GM19324 (cell line): Measurements from ENCODE around the gene KRTAP9-7.
"Not testable (repeated sequence)": the region's sequence is repeated elsewhere in the genome, so short reads cannot be mapped to it uniquely, and the experiment has no call there.

ENCODE experiments used
- ATAC-seq: cut with Tn5 transposase; IDR thresholded peaks from one replicate; pipeline ENCODE4 v1.9.1; 2021; ENCODE audit warnings: mild to moderate bottlenecking, moderate library complexity; ENCODE audit not compliant: unreplicated experiment, low FRiP score

The KRTAP9-7 gene, protein sequence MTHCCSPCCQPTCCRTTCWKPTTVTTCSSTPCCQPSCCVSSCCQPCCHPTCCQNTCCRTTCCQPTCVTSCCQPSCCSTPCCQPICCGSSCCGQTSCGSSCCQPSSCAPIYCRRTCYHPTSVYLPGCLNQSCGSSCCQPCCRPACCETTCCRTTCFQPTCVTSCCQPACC

DNA sequence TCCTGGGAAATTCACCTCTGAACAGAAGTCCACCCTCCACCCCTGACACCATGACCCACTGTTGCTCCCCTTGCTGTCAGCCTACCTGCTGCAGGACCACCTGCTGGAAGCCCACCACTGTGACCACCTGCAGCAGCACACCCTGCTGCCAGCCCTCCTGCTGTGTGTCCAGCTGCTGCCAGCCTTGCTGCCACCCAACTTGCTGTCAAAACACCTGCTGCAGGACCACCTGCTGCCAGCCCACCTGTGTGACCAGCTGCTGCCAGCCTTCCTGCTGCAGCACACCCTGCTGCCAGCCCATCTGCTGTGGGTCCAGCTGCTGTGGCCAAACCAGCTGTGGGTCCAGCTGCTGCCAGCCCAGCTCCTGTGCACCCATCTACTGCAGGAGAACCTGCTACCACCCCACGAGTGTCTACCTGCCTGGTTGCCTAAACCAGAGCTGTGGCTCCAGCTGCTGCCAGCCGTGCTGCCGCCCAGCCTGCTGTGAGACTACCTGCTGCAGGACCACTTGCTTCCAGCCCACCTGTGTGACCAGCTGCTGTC, at the start of gene KRTAP9-7:
KRTAP9-7 (plus strand) TSS at position 51 of the 543 bp plus-strand sequence; CDS start at position 51, 0 bp downstream.
- not testable (repeated sequence) for ATAC-seq

DNA sequence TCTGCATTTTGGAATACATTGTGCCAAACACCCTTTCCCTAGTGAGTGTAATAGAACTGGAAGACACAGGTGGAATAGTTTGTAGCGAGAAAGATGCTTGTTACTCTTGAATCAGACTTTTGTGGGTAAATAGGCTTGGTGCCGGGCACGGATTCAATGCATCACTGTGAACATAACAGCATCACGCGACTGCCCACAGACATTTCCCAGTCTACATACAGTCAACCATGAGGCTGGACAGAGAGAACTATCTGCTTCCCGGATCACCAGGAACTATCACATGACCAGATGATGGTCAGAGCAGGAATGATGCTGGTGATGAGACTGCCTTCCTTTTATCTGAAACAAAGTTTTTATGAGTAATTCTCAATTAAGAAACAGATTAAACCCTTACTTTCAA, 49.4 kb upstream of the KRTAP9-7 start:
- ATAC-seq, result no peak

DNA sequence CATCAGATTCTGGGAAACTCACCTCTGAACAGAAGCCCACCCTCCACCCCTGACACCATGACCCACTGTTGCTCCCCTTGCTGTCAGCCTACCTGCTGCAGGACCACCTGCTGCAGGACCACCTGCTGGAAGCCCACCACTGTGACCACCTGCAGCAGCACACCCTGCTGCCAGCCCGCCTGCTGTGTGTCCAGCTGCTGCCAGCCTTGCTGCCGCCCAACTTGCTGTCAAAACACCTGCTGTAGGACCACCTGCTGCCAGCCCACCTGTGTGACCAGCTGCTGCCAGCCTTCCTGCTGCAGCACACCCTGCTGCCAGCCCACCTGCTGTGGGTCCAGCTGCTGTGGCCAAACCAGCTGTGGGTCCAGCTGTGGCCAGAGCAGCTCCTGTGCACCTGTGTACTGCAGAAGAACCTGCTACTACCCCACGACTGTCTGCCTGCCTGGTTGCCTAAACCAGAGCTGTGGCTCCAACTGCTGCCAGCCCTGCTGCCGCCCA, 48.9 kb upstream of the KRTAP9-7 start, which contains the start of gene KRTAP9-2:
KRTAP9-2 (plus strand) TSS at position 51 of the 498 bp plus-strand sequence; CDS start at position 58, 7 bp downstream.
- ATAC-seq, result not testable (repeated sequence)

DNA sequence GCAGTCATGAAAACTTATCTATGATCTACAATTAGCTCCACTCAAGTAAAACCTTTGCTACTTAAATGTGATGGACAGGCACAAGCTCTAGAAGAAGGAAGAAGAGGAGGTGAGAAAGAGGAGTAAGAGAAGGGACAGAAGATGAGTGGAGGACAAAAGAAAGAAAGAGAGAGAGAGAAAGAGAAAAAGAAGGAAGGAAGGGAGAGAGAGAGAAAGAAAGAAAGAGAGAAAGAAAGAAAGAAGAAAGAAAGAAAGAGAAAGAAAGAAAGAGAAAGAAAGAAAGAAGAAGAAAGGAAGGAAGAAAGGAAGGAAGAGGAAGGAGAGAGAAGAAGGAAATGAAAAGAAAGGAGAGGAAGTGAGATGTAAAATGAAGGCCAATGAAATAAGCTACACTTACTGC, 45.4 kb upstream of the KRTAP9-7 start:
- ATAC-seq, result no peak

DNA sequence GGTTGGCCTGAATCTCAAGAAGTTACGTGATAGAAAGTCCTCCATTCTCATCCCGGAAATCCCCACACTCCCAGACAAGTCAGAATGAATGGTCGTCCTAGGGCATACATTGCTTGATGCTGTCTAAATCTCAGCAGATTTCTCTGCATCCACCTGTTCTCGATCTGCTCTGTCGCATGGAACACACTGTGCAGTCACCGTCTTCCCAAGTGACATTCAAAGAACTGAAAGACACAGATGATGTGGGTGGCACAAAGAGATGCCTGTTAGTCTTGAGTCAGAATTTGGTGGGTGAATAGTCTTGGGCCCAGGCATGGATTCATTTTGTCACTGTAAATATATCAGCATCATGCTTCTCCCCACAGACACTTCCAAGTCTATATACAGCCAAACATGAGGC, 43.8 kb upstream of the KRTAP9-7 start:
- ATAC-seq, result no peak

DNA sequence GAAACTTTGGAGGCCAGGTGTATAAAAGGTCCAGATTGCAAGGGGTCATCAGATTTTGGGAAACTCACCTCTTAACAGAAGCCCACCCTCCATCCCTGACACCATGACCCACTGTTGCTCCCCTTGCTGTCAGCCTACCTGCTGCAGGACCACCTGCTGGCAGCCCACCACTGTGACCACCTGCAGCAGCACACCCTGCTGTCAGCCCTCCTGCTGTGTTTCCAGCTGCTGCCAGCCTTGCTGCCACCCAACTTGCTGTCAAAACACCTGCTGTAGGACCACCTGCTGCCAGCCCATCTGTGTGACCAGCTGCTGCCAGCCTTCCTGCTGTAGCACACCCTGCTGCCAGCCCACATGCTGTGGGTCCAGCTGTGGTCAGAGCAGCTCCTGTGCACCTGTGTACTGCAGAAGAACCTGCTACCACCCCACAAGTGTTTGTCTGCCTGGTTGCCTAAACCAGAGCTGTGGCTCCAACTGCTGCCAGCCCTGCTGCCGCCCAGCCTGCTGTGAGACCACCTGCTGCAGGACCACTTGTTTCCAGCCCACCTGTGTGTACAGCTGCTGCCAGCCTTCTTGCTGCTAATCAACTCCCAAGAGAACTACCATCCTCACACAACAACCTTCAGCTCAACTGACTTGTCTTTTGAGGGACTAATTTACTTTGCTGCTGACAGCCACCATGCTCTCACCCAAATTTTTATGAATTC, 42.9 kb upstream of the KRTAP9-7 start, which contains the start of gene KRTAP9-3:
KRTAP9-3 (plus strand) TSS at position 51 of the 707 bp plus-strand sequence; CDS start at position 104, 53 bp downstream.
- ATAC-seq, result not testable (repeated sequence)

DNA sequence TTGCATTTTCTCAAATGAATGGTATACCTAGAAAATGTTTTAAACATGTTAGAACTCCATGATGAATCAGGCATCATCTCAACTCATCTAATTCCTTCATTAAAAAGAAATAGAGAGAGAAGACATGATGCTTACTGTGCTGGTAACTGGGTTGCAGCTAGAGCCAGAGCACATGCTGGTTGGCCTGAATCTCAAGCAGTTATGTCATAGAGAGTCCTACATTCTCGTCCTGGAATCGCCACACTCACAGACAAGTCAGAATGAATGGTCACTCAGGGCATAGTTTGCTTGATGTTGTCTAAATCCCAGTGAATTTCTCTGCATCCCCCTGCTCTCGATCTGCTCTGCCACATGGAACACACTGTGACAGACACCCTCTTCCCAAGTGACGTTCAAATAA, 38.4 kb upstream of the KRTAP9-7 start:
- ATAC-seq, result not testable (repeated sequence)

DNA sequence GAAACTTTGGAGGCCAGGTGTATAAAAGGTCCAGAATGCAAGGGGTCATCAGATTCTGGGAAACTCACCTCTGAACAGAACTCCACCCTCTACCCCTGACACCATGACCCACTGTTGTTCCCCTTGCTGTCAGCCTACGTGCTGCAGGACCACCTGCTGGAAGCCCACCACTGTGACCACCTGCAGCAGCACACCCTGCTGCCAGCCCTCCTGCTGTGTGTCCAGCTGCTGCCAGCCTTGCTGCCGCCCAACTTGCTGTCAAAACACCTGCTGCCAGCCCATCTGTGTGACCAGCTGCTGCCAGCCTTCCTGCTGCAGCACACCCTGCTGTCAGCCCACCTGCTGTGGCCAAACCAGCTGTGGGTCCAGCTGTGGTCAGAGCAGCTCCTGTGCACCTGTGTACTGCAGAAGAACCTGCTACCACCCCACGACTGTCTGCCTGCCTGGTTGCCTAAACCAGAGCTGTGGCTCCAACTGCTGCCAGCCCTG, 37.5 kb upstream of the KRTAP9-7 start, which contains the start of gene KRTAP9-8:
KRTAP9-8 (plus strand) TSS at position 51 of the 489 bp plus-strand sequence; CDS start at position 104, 53 bp downstream.
- ATAC-seq, result not testable (repeated sequence)

DNA sequence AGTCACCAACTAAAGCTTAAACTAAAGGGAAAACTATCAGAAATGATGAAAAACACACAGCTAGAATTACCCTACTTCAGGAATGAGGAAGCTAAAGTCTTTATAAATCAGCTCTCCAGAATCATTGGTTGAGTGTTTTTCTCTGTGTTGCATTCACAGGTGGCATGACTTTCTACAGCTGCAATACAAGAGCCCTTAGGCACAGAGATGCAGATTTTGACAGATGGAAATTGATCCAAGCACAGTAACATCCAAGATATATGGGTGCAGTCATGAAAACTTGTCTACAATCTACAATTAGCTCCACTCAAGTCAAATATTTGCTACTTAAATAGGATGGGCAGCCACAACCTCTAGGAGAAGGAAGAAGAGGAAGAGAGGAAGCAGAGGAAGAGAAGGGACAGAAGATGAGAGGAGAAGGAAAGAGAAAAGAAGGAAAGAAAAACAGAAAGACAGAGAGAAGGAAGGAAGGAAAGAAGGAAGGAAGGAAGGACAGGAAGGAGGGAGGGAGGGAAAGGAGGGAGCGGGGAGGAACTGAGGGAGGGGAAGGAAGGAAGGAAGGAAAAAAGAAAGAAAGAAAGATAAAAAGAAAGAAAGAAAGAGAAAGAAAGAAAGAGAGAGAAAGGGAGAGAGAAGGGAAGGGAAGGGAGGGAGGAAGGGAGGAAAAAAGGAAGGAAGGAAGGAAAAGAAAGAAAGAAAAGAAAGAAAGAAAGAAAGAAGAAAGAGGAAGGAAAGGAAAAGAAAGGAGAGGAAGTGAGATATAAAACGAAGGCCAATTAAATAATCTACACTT, 28.3 kb upstream of the KRTAP9-7 start:
- not testable (repeated sequence) for ATAC-seq

DNA sequence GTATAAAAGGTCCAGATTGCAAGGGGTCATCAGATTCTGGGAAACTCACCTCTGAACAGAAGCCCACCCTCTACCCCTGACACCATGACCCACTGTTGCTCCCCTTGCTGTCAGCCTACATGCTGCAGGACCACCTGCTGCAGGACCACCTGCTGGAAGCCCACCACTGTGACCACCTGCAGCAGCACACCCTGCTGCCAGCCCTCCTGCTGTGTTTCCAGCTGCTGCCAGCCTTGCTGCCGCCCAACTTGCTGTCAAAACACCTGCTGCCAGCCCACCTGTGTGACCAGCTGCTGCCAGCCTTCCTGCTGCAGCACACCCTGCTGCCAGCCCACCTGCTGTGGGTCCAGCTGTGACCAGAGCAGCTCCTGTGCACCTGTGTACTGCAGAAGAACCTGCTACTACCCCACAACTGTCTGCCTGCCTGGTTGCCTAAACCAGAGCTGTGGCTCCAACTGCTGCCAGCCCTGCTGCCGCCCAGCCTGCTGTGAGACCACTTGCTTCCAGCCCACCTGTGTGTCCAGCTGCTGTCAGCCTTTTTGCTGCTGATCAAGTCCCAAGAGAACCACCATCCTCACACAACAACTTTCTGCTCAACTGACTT, 25.8 kb upstream of the KRTAP9-7 start, which contains the start of gene KRTAP9-4:
KRTAP9-4 (plus strand) TSS at position 51 of the 604 bp plus-strand sequence; CDS start at position 85, 34 bp downstream.
- not testable (repeated sequence) for ATAC-seq

DNA sequence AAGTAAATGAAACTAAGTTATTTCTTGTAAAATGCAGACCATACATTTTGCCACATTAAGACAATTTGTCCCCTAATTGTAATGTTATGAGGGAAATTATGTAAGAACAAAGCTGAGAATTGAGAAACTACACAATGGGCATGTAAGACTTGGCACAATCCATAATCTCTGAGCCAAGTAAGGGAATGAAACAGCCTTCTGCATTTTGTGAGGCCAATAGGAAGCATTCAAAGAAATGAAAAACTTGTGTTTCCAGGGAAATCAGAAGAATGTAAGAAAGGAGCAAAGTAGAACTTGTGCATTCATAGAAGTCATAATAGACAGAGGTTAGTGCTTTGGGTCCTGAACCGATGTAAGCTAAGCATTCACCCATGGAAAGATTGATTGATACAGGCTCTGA, 24.2 kb upstream of the KRTAP9-7 start:
- ATAC-seq, result no peak

DNA sequence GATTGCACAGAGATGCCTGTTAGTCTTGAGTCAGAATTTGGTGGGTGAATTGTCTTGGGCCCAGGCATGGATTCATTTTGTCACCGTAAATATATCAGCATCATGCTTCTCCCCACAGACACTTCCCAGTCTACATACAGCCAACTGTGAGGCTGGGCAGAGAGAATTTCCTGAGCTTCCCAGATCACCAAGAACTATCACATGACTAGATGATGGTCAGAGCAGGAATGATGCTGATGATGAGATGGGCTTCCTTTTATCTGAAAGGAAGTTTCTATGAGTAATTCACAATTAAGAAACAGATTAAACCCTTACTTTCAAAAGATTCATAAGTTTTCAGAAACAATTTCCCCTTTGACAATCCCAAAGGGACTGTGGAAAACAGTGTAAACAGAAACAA, 20.6 kb upstream of the KRTAP9-7 start:
- no peak for ATAC-seq

DNA sequence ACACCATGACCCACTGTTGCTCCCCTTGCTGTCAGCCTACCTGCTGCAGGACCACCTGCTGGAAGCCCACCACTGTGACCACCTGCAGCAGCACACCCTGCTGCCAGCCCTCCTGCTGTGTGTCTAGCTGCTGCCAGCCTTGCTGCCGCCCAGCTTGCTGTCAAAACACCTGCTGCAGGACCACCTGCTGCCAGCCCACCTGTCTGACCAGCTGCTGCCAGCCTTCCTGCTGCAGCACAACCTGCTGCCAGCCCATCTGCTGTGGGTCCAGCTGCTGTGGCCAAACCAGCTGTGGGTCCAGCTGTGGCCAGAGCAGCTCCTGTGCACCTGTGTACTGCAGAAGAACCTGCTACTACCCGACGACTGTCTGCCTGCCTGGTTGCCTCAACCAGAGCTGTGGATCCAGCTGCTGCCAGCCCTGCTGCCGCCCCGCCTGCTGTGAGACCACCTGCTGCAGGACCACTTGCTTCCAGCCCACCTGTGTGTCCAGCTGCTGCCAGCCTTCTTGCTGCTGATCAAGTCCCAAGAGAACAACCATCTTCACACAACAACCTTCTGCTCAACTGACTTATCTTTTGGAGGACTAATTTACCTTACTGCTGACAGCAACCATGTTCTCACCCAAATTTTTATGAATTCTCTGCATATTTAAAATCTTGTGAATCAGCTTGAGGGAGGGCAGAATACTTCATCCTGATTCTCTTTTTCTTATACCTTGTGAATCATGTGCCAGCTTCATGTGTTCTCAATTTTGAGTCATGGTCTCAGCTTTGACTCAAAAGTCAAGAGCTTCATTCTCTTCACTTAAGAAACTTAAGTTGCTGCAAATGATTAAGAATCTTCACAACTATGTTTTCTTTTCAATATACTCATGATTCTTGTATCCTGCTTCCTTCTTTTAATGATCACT, 19.9 kb upstream of the KRTAP9-7 start, which contains the start of gene KRTAP9-9:
KRTAP9-9 (plus strand) TSS at position 4 of the 910 bp plus-strand sequence.
- not testable (repeated sequence) for ATAC-seq

DNA sequence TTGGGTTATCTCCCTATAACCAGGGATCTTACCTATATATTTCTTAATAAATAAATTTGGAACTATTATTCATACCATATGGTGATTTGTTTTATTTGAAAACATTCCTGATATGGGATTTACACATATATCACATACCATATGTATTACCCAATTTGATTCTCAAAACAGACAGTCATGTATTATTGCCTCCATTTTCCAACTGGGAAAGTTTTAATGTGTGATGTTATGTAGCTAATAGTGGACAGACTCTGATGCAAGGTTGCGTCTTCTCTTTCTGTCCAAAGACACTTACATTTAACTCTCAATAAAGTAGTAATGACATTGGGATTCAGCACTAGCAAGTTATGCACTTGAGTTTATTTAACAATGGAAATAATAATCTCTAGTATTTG, 19.2 kb upstream of the KRTAP9-7 start:
- no peak for ATAC-seq

DNA sequence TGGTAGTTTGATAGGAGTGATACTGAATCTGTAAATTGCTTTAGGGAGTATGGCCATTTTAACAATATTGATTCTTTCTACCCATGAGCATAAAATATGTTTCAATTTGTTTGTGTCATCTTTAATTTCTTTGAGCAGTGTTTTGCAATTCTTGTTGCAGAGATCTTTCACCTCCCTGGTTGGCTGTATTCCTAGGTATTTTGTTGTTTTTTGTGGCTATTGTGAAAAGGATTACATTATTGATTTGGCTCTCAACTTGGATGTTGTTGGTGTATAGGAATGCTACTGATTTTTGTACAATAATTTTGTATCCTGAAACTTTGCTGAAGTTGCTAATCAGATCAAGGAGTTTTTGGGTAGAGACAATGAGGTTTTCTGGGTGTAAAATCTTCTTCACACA, 17.1 kb upstream of the KRTAP9-7 start:
- no peak for ATAC-seq

DNA sequence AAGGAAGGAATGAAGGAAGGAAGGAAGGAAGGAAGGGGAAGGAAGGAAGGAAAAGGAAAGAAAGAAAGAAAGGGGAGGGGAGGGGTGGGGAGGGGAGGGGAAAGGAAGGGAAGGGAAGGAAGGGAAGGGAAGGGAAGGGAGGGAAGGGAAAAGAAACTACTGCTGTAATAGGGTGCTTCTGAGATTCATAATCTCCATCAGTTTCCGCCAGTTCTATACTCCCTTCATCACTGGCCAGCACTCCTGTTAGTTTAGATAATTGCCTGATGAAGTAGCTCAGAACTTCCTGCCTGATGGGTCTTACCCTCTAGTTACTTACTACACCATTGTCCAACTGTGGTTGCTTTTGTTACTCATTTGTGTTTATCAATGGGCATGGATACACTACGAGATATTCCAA, 12.3 kb upstream of the KRTAP9-7 start:
- ATAC-seq, result no peak

DNA sequence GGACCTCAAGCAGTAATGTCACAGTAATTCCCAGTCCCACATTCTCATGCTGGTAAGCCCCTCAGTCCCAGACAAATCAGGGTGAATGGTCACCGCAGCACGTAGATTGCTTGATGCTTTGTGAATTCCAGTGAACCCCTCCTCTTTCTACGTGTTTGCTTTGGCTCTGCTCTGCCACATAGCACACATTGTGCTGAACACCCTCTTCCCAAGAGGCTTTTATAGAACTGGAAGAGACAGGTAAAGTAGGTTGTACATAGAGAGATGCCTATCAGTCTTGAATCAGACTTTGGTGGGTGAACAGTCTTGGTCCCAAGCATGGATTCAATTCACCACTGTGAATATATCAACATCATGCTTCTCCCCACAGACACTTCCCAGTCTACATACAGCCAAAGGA, 10.9 kb upstream of the KRTAP9-7 start:
- ATAC-seq, result no peak

DNA sequence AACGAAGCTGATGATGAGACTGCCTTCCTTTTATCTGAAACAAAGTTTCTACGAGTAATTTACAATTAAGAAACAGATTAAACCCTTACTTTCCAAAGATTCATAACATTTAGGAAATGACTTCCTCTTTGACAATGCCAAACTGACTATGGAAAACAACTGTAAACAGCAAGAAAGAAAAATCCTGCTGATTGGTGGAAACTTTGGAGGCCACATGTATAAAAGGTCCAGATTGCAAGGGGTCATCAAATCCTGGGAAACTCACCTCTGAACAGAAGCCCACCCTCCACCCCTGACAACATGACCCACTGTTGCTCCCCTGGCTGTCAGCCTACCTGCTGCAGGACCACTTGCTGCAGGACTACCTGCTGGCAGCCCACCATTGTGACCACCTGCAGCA, 10.4 kb upstream of the KRTAP9-7 start, which contains the start of gene KRTAP9-6:
KRTAP9-6 (plus strand) TSS at position 301 of the 400 bp plus-strand sequence; CDS start at position 301, 0 bp downstream.
- no peak for ATAC-seq
